ENCODE measurements around the gene C1QTNF1. TPM values are rescaled to one million over a fixed set of nuclear protein-coding genes. Genes with fewer than 3 reads are reported as not detected.

The C1QTNF1 gene
- total RNA-seq, 1 experiment from 2014 or later, result 19.9 TPM

- DNase-seq, result no peak
- no peaks in the 10 kb centered on the region for H3K36me3 Mint-ChIP-seq (ENCODE audit: insufficient read depth, unreplicated experiment)
- no peak for TF ChIP-seq CTCF (IDR thresholded peaks at IDR 0.05; ENCODE audit: insufficient read depth in 1 of 2, low read depth in 1 of 2, low read length in 1 of 2, severe bottlenecking in 1 of 2, unreplicated experiment in 1 of 2)
- H3K4me1 ChIP-seq, result no peaks in the 10 kb centered on the region
- peaks cover 6% of the 10 kb centered on the region for H3K4me1 Mint-ChIP-seq (ENCODE audit: low read depth, unreplicated experiment)
- no peaks in the 10 kb centered on the region for H3K27me3 ChIP-seq (replicated peaks; ENCODE audit: control insufficient read depth, insufficient read depth, low read length)
- POLR2A ChIA-PET, result interaction anchor here (0.6 kb wide), 1 partner anchor 217 kb away, joined by 16 read pairs; no protein-coding TSS in a partner anchor
- no peaks in the 10 kb centered on the region for H3K9me3 ChIP-seq
- BruUV-seq (replicated peaks), result no TSS peak
- H3K27ac Mint-ChIP-seq (ENCODE audit: unreplicated experiment), result no peak overlapping the region
- intact Hi-C loops (cut with micrococcal nuclease; ENCODE audit: unreplicated experiment), result no loop called here
- peaks cover 2% of the 10 kb centered on the region for H3K9me3 Mint-ChIP-seq (ENCODE audit: unreplicated experiment)
- H3K4me3 Mint-ChIP-seq (ENCODE audit: unreplicated experiment), result no peak overlapping the region
- H3K36me3 ChIP-seq (ENCODE audit: control insufficient read depth, insufficient read depth, low read length), result no peaks in the 10 kb centered on the region
- CTCF ChIA-PET, result interaction anchor here (0.6 kb wide), 1 partner anchor 353 kb away, joined by 4 read pairs; no protein-coding TSS in a partner anchor
- no peak overlapping the region for H3K4me3 ChIP-seq (ENCODE audit: low read depth, low read length)
- no peaks in the 10 kb centered on the region for H3K27me3 Mint-ChIP-seq (ENCODE audit: insufficient read depth, unreplicated experiment)
Measured at GRCh38 chr17:79047923-79048825, 24.2 kb downstream of the C1QTNF1 start.

GRCh38 chr17:79048826-79049755 is 25.1 kb downstream of the C1QTNF1 start:
- no peak overlapping the region for H3K4me3 Mint-ChIP-seq (ENCODE audit: unreplicated experiment)
- no TSS peak for BruUV-seq (replicated peaks)
- H3K9me3 ChIP-seq, result 0 out of 2 replicates have a peak, but pooled peaks cover 4% of the 10 kb centered on the region
- no peaks in the 10 kb centered on the region for H3K36me3 ChIP-seq (ENCODE audit: control insufficient read depth, insufficient read depth, low read length)
- H3K4me1 Mint-ChIP-seq (ENCODE audit: low read depth, unreplicated experiment), result peaks cover 6% of the 10 kb centered on the region
- no peak for TF ChIP-seq CTCF (IDR thresholded peaks at IDR 0.05; ENCODE audit: insufficient read depth in 1 of 2, low read depth in 1 of 2, low read length in 1 of 2, severe bottlenecking in 1 of 2, unreplicated experiment in 1 of 2)
- no peak for DNase-seq
- intact Hi-C loops (cut with micrococcal nuclease; ENCODE audit: unreplicated experiment), result no loop called here
- H3K36me3 Mint-ChIP-seq (ENCODE audit: insufficient read depth, unreplicated experiment), result no peaks in the 10 kb centered on the region
- no peak overlapping the region for H3K27ac Mint-ChIP-seq (ENCODE audit: unreplicated experiment)
- no peak overlapping the region for H3K4me3 ChIP-seq (ENCODE audit: low read depth, low read length)
- no peaks in the 10 kb centered on the region for H3K4me1 ChIP-seq
- H3K27me3 Mint-ChIP-seq (ENCODE audit: insufficient read depth, unreplicated experiment), result no peaks in the 10 kb centered on the region
- POLR2A ChIA-PET, result no interaction called here
- no peaks in the 10 kb centered on the region for H3K27me3 ChIP-seq (replicated peaks; ENCODE audit: control insufficient read depth, insufficient read depth, low read length)
- peaks cover 11% of the 10 kb centered on the region for H3K9me3 Mint-ChIP-seq (ENCODE audit: unreplicated experiment)
- CTCF ChIA-PET, result interaction anchor here (0.8 to 1.0 kb wide), 2 partner anchors 62 to 352 kb away, joined by 3 to 6 read pairs; no protein-coding TSS in a partner anchor

- peaks cover 18% of the 10 kb centered on the region for H3K9me3 Mint-ChIP-seq (ENCODE audit: unreplicated experiment)
- Histone ChIP-seq H3K4me3 (ENCODE audit: low read depth, low read length) (no peak overlapping the region), H3K4me1 (no peaks in the 10 kb centered on the region), H3K9me3 (0 out of 2 replicates have a peak, but pooled peaks cover 6% of the 10 kb centered on the region), H3K27me3 (replicated peaks; ENCODE audit: control insufficient read depth, insufficient read depth, low read length) (no peaks in the 10 kb centered on the region), H3K36me3 (ENCODE audit: control insufficient read depth, insufficient read depth, low read length) (no peaks in the 10 kb centered on the region)
- no peak for DNase-seq
- ChIA-PET POLR2A (no interaction called here), CTCF (interaction anchor here (0.8 to 1.0 kb wide), 2 partner anchors 62 to 351 kb away, joined by 3 to 6 read pairs; no protein-coding TSS in a partner anchor)
- no peak for TF ChIP-seq CTCF (IDR thresholded peaks at IDR 0.05; ENCODE audit: insufficient read depth in 1 of 2, low read depth in 1 of 2, low read length in 1 of 2, severe bottlenecking in 1 of 2, unreplicated experiment in 1 of 2)
- no peaks in the 10 kb centered on the region for H3K36me3 Mint-ChIP-seq (ENCODE audit: insufficient read depth, unreplicated experiment)
- BruUV-seq (replicated peaks), result no TSS peak
- intact Hi-C loops (cut with micrococcal nuclease; ENCODE audit: unreplicated experiment), result no loop called here
- no peak overlapping the region for H3K27ac Mint-ChIP-seq (ENCODE audit: unreplicated experiment)
- H3K4me3 Mint-ChIP-seq (ENCODE audit: unreplicated experiment), result no peak overlapping the region
- H3K4me1 Mint-ChIP-seq (ENCODE audit: low read depth, unreplicated experiment), result peaks cover 6% of the 10 kb centered on the region
- no peaks in the 10 kb centered on the region for H3K27me3 Mint-ChIP-seq (ENCODE audit: insufficient read depth, unreplicated experiment)
Measured at GRCh38 chr17:79049821-79050220, 25.9 kb downstream of the C1QTNF1 start.

Data from Caco-2 (cell line).